ENCODE measurements around the gene SLC24A1.

The SLC24A1 gene

DNA sequence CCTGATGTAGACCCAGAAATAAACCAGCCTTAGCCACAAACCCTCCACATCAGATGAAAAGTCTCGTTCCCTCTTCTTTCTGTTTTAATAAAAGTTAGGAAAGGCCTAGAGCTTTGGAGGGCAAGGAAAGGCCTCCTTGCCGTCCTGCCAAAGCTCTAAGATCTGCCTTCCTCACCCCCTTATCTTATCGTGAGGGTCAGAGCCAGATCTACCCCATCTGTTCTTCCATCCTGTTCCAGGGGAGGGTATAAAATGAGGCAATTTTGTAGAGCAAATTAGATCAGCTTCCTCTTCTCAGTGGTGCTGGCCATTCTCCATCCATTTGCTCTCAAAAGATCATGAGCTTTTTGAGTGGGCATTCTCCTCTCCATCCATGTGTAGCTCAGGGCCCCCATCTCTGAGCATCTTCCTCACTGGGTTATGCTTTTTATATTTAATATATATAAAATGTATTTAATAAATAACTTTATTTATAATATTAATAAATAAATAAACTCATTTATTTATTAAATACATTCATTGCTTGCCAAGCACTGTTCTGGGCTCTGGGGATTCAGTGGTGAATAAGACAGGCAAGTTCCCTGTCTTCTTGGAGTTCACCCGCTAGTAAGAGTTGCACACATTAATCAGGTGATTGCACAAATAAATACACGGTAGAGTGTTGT lies 2.0 kb upstream of the SLC24A1 start:
- DNase-seq: no peak

DNA sequence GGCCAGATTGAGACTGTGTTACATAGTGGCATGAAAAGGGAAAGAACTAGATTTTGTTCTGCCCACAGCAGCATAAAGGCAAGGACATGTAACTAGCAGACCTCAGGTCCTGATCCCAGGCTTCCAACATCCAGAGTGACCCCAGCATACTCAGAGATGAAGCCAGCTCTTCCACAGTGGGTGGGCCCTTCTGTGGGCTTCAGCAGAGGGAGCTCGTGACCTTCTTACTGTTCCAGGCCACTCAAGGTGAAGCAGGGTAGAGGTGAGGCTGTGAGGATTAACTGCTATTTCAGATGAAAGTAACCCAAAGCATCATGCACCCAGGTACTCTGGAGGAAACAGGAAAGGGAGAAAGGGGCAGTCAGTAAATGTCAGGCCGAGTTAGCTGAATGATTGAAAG lies 905 bp upstream of the SLC24A1 start:
- DNase-seq: no peak

DNA sequence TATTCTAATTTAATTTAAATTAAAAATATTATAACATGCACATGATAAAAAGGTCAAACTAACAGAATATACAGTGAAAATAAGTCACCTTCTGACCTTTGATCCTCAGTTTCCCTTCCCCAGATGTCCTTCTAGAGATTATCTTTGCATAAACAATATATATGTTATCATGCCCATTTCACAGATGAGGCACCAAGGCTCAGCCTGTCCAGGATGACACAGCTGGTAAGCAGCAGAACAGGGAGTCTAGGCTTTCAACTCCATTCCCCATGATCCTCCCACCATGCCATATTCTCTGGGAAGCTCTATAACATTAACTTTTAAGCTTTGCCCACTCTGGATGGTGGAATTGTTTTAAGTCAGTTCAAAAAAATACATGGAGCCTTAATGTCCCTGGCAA lies 1.4 kb downstream of the SLC24A1 start:
- DNase-seq: no peak

DNA sequence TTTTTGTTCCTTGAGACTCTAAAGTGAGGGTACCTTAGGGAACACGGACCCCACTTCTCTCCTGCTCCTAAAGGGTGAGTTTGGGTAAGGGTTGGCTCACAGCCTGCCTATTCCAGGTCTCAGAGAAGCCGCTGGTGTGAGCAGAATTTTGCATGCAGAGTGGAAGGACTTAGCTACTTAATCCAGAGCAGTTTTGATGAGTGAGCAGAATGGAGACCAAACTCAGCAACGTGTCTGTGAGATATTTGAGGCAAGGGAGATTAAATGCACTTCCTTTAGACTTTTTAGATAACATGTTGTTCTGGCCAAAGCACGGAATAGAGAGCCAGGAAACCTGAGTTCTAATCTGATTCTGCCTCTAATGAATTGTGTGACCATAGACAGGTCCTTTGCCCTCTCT lies 5.1 kb downstream of the SLC24A1 start:
- no peak for DNase-seq

DNA sequence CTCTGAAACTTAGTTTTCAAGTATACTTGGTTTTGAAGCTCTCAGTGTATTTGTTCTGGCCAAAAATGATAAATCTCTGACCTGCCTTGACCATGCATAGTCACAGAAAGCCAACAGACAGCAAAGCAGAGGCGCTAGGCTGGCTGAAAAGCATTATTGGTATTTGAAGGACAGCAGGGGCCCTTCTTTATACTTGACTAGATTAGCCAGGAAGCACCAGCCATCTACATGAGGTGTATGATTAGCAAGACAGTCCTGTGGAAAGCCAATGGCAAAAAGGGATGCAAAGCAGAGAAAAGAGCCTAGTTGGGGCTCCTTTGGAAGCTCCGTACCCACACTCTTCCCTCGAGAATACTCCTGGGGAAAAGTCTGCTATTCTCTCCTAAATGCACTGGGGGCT lies 7.8 kb downstream of the SLC24A1 start:
- no peak for DNase-seq

DNA sequence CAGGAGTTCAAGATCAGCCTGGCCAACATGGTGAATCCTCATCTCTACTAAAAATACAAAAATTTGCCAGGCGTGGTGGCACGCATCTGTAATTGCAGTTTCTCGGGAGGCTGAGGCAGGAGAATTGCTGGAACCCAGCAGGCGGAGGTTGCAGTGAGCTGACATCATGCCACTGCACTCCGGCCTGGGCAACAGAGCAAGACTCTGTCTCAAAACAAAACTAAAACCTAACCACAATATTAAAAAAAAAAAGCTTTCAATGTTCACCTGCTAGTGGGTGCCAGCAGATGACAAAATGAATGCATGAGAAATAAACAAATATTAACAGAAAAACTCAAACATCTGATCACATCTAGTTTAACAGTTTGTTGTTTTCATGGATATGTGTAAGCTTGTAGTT lies 9.0 kb downstream of the SLC24A1 start:
- no peak for DNase-seq

DNA sequence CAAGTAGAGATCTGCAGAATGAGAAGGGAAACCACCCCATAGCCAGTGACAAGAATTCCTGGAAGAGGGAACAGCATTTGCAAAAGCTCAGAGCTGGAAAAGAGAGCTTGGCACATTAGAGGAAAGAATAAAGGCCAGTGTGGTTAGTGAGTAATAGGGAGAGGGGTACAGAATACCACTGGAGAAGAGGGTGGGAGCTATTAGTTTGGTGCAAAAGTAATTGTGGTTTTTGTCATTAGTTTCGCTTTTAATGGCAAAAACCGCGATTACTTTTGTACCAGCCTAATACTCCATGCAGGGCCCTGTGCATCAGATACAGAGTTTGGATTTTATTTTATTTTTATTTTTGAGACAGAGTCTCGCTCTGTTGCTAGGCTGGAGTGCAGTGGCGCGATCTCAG lies 9.8 kb downstream of the SLC24A1 start:
- no peak for DNase-seq

DNA sequence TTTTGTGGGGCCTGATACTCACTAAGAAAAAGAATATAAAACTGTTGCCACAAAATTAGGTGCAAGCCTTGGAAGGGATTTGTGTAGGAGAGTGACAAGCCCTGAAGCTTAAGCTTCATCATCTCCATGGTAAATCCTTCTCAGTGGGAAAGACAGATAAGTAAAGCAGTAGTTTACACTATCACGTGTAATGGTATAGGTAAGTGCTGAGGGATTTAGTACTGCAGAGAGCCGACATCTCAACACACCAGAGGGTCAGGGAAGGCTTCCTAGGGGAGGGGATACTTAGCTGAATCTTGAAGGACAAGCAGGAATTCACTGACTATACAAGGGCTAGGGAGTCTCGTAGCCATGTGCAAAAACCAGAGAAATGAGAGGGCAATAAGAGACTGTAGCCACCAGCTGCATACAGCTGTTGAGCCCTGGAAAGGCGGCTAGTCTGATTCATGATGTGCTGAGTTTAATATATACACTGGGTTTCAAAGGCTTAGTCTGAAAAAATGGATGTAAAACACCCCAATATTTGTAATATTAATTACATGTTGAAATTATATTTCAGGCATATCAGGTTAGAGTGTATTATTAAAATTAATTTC lies 11.1 kb downstream of the SLC24A1 start:
- no peak for DNase-seq

DNA sequence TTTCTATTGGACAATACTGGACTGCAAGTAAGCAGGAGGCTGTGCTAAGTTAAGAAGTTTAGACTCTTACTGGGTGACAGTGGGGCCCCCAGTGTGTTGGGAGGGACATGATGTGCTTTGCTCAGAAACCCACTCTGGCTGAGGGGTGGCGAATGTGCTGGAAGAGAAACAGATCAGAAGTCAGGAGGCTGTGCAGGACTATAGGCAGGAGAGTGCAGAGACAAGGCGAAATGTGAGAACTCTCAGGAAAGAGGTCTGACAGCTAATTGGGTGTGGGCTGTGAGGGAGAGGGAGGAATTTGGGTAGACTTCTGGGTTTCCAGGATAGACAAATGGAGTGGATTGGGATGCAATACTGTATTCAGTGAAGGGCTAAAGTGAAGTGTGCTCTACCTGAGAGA lies 12.0 kb downstream of the SLC24A1 start:
- no peak for DNase-seq

DNA sequence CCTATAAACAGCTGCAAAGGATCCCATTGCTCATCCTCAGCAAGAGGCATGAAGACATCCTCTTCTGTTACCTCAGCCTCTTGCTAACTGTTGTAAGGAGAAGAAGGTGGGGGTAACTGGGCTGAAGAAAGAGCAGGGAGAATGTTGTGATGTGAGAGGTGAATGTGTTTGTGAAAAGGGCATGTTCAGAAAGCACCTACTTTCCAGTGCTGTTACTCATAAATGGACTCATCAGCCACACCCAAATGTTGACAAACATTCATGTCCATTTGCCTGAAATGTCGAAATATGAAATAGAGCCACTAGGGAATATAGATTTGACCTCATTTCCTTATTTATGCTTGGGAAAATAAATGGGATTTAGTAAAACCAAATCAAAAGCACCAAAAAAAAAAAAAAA lies 12.6 kb downstream of the SLC24A1 start:
- no peak for DNase-seq

DNA sequence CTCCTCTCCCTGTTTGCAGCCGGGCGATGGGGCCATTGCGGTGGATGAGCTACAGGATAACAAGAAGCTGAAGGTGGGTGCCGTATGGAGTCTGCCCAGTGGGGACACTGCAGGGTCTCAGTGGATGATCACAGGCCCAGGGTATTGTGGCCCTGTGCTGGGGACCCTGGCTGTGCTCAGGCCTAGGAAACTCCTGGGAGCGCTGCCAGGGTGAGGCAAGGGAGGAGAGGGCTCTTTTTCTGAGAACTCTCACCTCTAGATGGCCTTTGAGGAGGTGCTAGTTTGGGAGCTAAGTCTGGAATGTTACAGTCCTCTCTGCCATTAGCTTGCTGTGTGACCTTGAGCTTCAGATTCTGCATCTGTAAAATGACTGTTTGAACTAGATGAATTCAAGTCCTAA lies 16.4 kb downstream of the SLC24A1 start:
- no peak for DNase-seq

DNA sequence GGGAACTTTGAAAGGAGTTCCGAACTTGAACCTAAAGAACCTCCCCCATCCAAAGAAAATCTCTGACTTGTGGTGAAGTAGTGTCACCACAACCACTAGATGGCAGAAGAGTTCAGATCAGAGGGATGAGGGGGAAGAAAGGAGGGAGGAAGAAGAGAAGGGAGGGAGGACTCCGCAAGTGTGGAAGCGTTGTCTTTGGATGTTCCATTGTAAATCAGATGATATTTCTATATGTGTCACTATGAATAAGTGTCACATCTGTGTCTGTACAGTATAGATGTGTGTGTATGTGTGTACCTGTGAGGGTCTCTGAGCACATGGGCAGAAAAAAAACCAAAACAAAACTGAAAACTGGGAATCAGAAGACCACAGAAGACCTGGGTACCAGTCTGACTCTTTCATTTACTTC lies 16.9 kb downstream of the SLC24A1 start:
- peak; percentile 58 for DNase-seq

DNA sequence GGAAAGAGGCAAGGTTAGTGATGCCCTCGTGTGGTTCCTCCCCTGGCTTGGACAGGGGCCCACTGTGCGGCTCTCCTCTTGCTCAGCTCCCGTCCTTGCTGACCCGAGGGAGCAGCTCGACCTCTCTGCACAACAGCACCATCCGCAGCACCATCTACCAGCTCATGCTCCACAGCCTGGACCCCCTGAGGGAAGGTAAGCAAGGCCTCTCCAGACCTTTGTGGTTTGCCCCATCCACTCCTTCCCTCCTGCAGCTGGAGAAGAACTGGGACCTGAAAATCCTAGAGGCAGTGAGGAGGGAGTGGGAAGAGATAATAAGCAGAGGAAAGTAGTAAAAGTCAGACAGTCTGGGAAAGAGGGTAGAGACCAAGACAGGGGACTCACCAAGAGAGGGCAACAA lies 17.8 kb downstream of the SLC24A1 start:
- no peak for DNase-seq

DNA sequence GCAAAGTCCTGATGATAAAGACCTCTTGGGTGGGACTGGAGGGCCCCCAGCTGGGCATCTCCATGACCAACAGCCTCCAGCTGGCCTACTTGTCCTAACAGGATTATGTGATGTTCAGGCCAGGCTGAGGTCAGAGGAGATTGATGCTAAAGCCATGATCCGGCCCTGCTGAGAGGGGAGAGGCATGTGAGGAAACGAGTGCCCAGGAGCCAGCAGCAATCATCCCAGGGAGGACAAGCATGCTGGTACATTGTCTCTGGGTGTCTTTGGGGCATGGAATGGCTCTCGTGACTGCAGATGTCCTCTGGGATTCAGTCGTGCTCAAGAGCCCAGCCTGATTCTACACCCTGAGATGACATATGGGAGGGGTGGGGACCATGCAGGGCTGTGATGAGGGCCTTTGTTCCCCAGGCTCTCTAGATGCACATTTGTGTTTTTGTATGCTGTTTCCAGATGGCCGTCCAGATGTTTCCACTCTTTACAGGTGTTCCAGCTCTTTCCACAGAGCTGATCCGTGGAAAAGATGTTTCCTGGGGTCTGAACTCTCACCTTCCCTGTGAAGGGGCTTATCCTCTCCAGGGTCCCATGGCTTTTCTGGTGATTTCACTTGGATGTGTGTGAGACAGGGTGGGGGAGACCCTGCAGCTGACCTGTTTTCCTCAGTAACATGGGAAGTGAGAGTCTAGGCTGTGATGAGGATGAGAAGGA lies 20.2 kb downstream of the SLC24A1 start:
- no peak for DNase-seq

DNA sequence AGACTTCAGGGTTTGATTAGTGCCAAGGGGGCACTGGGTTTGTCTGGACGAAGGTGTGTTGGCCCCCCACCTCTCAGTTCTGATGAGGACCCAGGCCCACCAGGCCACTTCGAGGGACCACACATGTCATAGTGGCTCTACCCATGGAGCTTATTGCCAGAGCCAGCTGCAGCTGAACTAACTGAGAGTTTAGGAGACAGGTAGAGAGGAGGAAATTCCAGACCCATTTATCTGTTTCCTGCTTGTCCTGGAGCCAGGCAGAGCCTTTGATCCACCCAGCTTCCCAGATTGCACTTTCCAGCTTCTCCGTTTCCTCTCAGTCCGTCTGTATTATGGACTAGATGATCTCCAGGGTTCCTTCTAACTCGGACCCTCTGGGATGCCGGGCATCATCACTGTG lies 20.9 kb downstream of the SLC24A1 start:
- DNase-seq: no peak

DNA sequence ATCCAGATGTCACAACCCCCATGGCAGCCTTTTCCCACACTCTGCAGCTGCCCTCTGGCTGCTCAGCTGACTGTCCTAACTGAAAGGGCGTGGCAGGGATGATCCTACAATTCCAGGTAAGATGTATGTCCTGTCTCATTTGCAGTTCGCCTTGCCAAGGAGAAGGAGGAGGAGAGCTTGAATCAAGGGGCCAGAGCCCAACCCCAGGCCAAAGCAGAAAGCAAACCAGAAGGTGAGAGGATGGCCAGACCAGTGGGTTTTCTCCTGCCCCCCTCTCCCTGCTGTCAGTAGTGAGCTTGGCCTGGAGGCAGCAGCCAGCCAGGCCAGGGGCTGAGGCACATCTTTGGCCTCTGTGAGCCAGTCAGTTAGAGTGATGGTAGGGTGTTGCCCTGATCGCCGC lies 22.5 kb downstream of the SLC24A1 start:
- no peak for DNase-seq

DNA sequence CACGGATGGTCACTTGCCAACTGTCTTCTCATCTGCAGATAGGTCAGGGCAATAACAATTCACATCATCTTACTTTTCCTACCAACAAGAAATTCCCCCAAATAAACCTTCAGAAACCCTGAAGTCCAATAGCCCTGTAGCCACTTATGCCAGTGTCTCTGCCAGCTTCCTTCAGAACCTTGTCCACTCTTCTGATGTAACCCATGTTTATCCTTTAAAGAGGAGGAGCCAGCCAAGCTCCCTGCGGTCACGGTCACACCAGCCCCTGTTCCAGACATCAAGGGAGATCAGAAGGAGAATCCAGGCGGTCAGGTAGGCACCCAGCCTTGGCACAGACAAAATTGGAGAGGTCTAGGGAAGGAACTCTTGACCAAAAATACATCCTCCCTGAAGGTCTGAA lies 23.7 kb downstream of the SLC24A1 start:
- DNase-seq: no peak

DNA sequence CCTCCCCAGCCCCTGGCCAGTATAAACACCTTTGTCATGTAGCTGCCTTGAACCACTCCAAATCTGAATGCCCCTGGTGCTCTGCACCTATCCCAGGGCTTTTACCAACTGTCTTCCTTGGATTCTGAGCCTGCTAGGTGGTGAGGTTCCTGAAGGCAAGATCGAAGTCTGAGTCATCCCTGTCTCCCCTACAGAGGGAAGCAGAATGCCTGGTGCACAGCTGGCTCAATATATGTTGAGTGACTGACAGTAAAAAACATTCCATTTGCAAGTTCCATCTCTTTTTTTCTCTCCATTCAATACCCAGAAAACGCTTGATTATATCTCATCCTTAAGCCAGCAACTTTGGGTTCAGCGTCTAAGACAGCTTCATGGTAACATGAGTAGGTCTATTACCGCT lies 24.7 kb downstream of the SLC24A1 start:
- no peak for DNase-seq

DNA sequence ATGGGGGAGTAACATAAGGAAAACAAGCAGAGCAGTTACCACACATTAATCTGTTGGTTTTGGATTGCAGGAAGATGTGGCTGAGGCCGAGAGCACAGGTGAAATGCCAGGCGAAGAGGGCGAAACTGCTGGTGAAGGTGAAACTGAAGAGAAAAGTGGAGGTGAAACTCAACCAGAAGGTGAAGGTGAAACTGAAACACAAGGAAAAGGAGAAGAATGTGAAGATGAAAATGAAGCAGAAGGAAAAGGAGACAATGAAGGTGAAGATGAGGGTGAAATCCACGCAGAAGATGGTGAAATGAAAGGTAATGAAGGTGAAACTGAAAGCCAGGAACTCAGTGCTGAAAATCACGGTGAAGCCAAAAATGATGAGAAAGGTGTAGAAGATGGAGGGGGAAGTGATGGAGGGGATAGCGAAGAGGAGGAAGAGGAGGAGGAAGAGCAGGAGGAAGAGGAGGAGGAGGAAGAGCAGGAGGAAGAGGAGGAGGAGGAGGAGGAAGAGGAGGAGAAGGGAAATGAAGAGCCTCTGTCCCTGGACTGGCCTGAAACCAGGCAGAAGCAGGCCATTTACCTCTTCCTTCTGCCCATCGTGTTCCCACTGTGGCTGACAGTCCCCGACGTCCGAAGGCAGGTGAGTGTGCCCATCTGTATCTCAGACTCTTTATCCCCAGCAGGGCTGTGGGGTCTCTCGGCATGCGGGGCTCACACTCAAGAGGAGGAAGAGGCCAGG lies 28.7 kb downstream of the SLC24A1 start:
- no peak for DNase-seq

DNA sequence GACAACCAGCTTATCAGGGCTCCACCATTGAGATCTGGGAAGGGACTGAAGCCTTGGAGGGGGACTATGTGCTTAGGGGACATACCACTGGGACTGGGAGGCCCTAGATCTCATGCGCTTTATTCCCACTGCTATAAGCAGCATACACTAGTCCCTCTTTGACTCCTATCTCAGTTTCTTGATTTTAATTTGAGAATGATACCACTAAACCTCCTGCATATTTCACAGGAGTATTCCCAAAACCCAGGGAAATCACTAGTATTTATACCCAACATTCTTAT lies 29.2 kb downstream of the SLC24A1 start:
- DNase-seq: no peak

DNA sequence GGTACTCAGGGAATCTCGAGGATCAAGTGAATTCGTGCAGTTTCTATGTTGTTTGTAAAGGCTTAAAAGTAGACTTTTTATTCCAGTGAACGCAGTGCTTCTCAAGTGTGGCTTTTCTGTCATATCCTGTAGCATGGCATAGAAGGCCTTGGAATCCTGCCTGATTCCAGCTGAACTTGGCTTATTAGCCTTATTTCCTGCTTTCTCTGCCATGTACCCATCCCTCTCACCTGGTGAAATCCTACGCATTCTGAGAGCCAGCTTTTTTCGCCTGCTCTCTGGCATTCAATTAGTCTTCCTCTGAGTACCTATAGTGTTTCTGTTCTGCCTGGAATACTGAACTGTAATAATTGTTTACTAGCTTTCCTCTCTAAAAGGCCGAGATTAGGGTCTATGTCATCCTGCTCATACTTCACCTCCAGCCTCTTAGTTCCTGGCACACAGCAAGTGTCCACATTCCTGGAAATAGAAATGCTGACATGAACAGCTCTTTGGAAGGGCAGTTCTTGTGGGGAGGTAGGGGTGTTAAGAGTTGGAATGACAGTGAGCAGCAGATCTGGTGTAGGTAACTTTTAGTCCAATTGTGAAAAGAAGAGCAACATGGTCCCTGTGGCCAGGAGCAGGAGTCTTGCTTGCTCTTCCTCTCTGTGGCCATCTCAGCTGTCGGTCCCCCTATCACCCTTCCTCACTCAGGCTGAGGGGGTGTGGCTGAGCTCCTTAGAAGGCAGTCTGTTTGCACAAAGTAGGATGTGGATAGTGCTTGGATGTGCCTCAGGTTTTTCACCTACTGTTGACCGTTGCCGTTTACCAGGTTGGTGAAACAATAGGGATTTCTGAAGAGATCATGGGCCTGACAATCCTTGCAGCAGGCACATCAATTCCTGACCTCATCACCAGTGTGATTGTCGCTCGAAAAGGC lies 30.4 kb downstream of the SLC24A1 start:
- DNase-seq: no peak

DNA sequence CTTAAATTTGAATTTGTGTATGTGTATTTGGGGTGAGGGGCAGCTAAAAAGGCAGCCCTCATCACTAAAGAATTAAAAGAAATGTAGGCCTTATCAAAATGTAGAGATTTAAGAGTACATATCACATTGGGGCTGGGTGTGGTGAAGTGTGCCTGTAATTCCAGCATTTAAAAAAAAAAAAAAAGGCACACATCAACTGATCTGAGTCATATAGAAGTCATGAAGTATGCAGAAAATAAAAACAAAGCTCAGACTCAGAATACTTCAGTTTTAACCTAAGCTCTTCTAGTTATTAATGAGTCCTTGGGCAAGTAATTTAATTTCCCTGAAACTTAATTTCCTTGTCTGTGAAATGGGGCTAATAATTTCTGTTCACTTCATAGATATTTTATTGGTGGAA lies 31.6 kb downstream of the SLC24A1 start:
- DNase-seq: no peak
